HG02938 (cell line): ENCODE data around the gene RIIAD1.

Experiments used
- ATAC-seq: cut with Tn5 transposase; IDR thresholded peaks from one replicate; pipeline ENCODE4 v1.9.1; 2021; ENCODE audit warnings: mild to moderate bottlenecking, moderate library complexity; ENCODE audit not compliant: unreplicated experiment

Gene RIIAD1

DNA sequence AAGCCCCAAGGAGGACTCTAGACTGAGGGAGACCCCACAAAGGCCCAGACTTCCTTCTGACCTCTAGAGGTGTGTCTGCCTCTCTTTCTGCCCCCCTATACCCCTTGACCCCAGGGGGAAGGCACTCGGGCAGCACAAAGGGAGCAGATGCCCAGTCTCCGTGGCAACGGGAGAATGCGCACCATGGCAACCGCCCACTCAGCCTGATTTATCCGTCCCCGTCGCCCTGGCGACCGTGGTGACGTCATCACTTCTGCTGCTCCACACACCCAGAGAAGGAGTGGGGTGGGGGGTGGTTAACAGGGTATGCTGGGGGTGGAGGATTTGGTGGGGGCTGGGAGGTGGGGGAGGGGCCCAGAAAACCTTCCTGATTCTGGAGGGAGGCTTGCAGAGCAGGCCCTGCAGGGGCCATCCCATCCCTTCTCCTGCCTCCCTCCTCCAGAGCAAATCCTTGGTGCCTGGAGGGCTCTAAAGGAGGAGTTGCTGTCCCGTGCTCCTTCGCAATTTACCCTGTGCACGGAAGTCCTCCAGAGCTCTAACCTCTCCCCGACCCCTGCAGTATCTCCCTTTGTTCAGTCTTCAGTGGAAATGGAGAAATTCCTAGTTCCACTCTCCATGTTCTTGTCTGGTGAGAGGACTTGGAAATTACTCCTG, 11.0 kb upstream of the RIIAD1 start:
- no peak for ATAC-seq

DNA sequence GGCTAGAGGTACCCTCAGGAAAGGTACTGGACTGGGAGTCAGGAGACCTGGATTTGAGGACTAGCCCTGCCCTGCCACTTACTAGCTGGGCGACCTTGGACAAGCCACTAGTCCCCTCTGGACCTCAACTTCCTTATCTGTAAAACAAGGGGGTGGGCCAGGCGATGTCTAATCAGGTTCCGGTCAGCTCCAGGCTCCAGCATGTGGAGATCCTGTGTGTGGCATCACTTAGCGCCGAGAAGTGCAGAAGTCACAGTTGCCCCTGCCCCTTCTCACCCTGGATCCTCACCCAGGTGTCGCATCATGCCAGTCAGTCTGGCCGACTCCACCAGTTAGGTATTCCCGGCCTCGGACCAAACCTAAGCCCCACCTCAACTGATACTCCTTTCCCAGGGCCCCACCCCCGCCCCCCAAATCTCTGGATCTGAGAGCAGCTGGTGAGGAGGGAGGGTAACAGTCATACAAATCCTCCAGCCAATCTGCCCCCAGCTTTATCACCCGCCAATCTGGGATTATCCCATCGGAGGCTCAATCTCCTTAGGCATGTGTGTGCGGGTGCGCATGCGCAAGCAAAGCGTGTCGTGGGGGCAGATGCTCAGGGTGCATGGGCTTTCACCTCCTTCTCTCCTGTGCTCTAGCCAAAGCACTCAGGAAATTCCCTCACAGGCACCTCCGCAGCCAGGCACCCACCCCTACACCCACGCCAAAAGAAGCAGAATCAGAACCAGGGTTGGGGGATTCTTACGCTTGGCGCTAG, 10.1 kb upstream of the RIIAD1 start:
- no peak for ATAC-seq

DNA sequence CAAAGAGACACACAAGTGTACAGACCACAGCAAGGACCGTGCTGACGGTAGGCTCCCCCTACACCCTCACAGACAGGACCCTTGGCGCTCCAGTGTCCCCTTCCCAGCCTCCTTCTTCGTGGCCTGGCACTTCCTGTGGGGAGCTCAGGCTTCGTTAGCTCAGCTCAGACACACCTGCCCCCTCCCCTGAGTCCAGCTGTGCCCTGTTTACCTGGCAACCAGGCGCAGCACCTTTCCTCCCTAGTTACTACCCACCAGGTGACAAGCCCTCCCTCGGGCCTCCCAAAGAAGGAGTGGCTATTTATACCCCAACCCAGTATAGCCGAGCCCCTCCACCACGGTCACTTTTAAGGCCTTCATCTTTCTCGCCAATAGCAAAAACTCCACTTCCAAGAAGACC, 9.4 kb upstream of the RIIAD1 start:
- no peak for ATAC-seq

DNA sequence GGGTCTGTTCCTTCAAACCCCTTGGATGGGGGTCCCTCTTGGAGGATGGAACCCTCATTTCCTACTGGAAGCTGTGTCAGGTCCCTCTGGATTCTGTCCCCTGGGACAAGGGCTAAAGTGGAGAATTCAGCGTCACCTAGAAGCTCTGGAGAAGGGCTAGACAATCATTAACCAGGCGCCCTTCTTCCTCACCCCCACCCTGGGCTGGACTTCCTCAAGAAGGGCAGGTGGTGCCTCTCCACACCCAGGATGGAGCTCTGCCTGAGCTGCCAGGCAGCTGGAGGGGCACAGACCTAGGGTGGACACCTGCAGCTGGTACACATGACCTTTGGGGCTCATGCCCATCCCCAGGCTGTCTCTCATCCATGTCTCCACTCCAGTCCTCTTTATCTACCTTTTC, 8.3 kb upstream of the RIIAD1 start:
- no peak for ATAC-seq

GRCh38 chr1:151713874-151714273, 7.4 kb upstream of the RIIAD1 start:
- ATAC-seq = no peak

- ATAC-seq = no peak
Measured at GRCh38 chr1:151714820-151715725, 6.2 kb upstream of the RIIAD1 start.

DNA sequence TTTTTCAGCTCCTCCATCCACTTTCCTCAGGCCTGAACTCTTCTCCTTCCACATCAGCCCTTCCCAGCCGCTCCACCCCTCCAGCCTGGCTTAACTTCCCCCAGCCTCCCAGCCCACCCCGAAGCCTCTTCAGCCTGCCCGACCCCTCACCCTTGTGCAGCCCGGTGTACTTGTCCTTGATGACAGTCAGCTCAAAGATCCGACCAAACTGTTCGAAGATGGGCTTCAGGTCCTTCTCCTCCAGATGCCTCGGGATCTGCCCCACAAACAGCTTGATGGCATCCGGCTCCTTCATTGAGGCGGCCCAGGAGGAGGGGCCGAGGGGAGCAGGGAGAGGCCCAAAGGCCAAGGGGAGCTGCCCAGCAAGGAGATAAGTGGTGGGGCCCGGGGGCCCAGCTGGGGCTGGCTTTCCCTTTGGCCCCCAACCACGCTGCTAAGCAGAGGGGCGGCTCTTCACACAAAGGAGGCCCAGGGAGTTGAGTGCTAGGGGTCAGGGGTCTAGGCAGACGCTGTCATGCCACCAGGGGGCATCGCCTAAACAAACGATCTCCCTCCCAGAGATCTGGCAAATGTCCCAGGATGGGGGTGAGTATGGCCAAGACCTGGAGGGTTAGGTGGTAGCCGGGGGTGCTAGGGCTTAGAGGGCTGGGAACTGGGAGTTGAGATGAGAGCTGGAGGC, 5.5 kb upstream of the RIIAD1 start:
- no peak for ATAC-seq

DNA sequence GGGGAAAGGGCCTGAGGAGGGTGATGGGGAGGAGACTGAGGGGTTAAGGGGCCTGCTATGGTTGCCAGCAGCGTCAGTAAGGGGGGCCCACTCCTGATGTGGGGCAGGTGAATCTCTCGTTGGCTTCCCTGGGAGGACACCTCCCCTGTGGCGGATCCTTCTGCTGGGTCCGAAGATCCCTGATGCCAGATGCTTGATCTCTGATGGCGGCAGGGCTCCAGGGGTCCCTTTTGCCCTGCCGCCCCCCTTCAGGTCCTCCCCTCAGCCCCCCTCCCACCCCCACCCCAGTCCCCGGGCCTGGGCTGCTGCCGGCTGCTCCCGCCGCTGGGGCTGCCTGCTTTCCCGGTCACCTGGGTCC, 4.9 kb upstream of the RIIAD1 start:
- no peak for ATAC-seq

DNA sequence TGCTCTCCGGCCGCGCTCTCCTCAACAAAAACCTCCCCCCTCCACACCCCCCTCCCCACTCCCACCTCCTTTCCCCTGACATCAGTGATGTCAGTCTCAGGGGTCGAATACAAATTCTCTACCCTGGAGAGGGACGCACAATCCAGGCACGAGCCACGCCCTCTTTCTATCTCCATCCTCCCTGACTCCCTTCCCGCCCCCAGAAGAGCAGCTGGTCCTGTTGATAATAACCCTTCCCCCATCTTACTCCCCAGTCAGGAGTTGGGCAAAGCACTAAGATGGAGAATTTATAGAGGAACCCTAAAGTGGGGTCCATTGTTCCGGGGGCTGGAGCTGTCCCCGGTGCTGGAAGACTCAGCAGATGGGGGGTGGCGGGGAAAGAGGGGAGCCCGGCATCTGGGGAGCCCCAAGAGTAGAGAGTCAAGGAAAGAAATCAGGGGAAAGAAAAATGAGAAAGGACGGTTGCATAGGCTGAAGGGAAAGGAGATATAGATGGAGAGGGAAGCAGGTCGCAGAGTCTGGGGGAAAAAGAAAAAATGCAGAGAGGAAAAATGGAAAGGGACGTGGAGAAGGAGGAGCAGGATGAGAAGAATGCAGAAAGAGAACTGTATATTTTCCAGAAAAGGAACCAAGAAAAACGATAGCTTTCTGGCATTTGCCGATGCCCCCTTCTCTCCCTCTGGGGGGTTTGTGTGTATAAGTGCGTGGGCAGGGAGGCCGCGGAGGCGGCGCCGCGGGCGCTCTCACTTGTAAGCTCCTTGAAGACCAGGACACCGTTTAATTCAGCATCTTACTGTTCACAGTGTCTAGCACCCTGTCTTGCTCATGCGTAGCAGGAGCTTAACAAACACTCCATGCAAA, 4.3 kb upstream of the RIIAD1 start, which contains the start of gene CELF3:
TSS of gene CELF3 (minus strand) at position 33 of the 861 bp plus-strand sequence. CDS start 783 bp downstream, outside the sequence.
- no peak for ATAC-seq

DNA sequence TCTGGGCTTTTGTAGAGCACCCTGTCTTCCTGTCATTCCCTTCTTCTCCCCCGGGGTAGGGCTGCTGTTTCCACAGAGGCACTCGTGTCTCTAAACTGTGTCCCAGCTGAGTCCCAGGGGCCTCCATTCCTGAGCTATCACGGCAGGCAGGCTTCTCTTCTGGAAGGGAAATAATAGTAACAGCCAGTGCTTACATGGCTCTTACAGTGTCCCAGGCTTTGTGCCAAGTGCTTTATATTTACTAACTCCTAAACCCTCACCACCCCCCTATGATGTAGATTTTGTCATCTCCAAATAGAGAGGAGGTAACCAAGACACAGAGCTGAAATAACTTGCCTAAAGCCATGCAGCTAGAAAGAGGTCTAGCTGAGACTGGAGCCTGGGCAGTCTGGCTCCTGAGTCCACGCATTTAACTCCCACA, 3.3 kb upstream of the RIIAD1 start:
- no peak for ATAC-seq

DNA sequence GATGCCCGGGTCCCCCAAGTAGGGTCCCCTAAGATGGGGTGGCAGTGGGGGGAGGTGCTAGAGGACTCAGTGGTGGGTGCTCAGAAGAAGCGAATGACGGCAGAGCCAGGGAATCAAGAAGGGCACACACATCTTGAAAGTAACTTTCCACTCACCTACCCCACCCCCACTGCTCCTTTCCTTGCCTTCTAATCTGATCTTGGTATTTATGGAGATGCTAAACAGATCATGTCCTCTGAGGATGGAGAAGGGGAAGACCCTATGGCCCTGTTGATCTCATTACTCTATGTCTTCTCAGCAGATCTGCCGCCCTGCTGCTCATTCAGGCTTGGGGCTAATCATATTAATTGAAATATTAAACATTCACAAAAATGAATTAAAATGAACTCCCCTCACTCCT, 2.7 kb upstream of the RIIAD1 start:
- ATAC-seq = no peak

GRCh38 chr1:151720125-151720524, 1.2 kb upstream of the RIIAD1 start:
- no peak for ATAC-seq

GRCh38 chr1:151720554-151720953, 768 bp upstream of the RIIAD1 start:
- no peak for ATAC-seq

DNA sequence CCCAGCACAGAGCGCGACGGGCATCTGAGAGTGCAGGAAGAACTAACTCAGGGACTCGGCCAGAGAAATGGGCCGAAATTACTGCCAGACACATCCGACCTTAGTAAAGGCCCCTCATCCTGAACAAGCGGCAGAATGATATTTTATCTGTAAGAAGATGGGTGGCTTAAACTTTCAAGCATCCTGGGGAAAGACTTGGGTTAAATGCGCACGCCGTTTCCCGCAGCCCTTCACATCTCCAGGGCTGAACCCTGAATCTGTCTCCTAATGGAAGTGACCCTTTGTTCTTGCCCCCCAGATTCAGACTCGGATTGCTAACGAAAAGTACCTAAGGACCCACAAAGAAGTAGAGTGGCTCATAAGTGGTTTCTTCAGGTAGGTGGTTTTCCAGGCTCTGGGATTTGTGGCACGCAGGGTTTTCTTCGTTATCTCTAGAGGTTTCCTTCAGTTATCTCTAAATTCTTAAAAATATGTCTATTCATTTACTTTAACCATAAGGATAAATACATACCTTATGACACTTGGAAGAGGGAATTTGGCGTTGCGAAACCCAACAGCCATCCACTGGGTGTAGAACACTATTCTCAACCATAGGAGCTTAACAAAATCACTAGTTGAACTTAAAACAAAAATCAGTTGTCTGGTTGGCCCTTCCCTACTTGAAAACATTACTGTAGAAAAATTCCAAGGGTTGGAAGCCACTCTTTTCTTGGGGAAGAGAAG, 627 bp downstream of the RIIAD1 start:
- no peak for ATAC-seq

- no peak for ATAC-seq
Measured at GRCh38 chr1:151723726-151724370, 2.5 kb downstream of the RIIAD1 start.

DNA sequence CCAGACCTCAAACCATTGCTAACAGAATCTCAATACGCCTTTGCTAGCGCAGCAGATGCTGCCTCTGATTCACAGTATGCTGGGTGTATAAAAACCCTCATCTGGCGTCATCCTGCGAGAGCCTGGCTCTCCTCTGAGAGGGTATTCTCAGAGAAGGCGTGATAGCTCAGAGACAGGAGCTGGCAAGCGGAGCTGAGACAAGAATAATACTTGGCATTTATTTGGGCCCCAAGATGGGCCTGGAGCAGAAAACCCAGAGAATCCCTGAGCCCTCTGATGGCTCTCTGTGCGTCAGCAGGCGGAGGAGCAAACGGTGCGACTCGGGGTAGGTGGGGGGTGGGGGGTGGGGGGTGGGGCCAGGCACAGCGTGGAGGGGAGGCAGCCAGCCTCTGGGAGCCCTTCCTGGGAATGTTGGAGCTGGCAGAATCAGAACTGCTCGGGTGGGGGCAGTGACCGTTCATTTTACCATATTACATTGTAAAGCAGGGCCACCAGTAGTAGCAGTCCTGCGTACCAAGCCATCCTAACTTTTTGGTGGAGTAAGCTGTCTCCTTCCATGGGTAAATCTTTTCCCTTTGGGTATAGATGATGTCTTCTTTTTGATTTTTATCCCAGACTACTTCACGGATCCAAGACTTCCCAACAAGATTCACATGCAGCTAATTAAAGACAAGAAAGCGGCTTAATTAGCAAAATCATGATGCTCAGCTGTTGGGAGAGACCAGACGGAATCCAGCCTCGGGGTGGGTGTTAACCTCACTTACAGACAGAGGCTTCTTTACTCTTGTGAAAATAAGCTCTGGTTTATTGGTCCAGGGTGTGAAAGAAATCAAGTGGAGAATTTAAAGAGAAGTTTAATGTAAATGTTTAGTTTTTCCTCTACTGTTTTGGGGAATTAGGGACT, 7.1 kb downstream of the RIIAD1 start:
- ATAC-seq = no peak

- no peak for ATAC-seq
Measured at GRCh38 chr1:151729157-151729965, 8.0 kb downstream of the RIIAD1 start.
